K562 (cell line): ENCODE data around the gene SPI1. TPM values are rescaled to one million over a fixed set of nuclear protein-coding genes. Genes with fewer than 3 reads are reported as not detected.

ENCODE experiments used
- AFF4 ChIP-seq: sonication (generic); formaldehyde crosslinking; IDR thresholded peaks from 2 replicates; pipeline ENCODE4 v1.8.0; 2023; ENCODE audit warnings: mild to moderate bottlenecking, missing genetic modification reagents
- ARID1B ChIP-seq: fragments of 450-650 bp; IDR thresholded peaks from 2 replicates; pipeline ENCODE4 v1.6.1; 2016; ENCODE audit warnings: antibody characterized with exemption, mild to moderate bottlenecking, inconsistent platforms
- HCFC1 ChIP-seq: IDR thresholded peaks from 2 replicates; pipeline ENCODE4 v1.6.1; 2012; ENCODE audit warnings: low read depth, low read length, improper control_type of control experiment
- KDM1A ChIP-seq, 2 experiments: fragments of 450-650 bp; IDR thresholded peaks; 2 replicates each; pipeline ENCODE4 v1.6.1; 2016; ENCODE audit warnings: mild to moderate bottlenecking in 2 of 2
- L3MBTL2 ChIP-seq: fragments of 450-650 bp; IDR thresholded peaks from 2 replicates; pipeline ENCODE4 v1.6.1; 2016; ENCODE audit warnings: mild to moderate bottlenecking, moderate library complexity
- MECOM ChIP-seq: fragments of 250-450 bp; sonication (Bioruptor Pico); IDR thresholded peaks from 2 replicates; pipeline ENCODE4 v1.8.0; 2022; ENCODE audit warnings: inconsistent platforms
- TAF15 ChIP-seq: fragments of 200-400 bp; formaldehyde crosslinking; IDR thresholded peaks from 2 replicates; pipeline ENCODE4 v1.6.1; 2017; ENCODE audit warnings: mild to moderate bottlenecking, low read depth, low read length, moderate library complexity
- ZBTB26 ChIP-seq: fragments of 450-650 bp; formaldehyde crosslinking; IDR thresholded peaks from 2 replicates; pipeline ENCODE4 v1.4.0; 2022; ENCODE audit warnings: missing genetic modification characterization
- polyA plus RNA-seq, 8 experiments: library from polyadenylated mRNA; depleted of rRNA in 4 of 8; stranded (reverse) in 5 of 8; unstranded in 3 of 8; fragments of >200 nt; fragmentation: Nextera tagmentation in 2 of 8; fragmentation: Illumina TruSeq in 1 of 8; extraction: Ambion mirVana in 2 of 8; extraction: Trizol in 1 of 8; gene quantifications; 2 replicates each; pipeline versions ENCODE4 v1.2.1 to v1.2.3, GENCODE V29; 2011 to 2014; ENCODE audit warnings: inconsistent platforms in 1 of 8, missing spikeins in 1 of 8
- total RNA-seq, 7 experiments: library from RNA; depleted of rRNA in 6 of 7; stranded (reverse); fragments of >200 nt in 6 of 7; fragmentation: Illumina TruSeq in 2 of 7; extraction: Trizol in 2 of 7; gene quantifications; 2 replicates each; pipeline versions ENCODE4 v1.2.1 to v1.2.3, GENCODE V29; 2011 to 2021; ENCODE audit warnings: low replicate concordance in 1 of 7
- TF ChIP-seq, protein P1 (sequence below): IDR thresholded peaks from 2 replicates; pipeline ENCODE4 v1.6.1; 2011; ENCODE audit warnings: borderline replicate concordance, low read depth, mild to moderate bottlenecking, moderate library complexity, low read length; ENCODE audit not compliant: insufficient read depth, poor library complexity, severe bottlenecking
- TF ChIP-seq, protein P2 (sequence below), 2 experiments: fragments of 450-650 bp; formaldehyde crosslinking in 1 of 2; IDR thresholded peaks; 2 replicates each; pipeline versions ENCODE4 v1.4.0 to v1.6.1; 2014 to 2020; ENCODE audit warnings: mild to moderate bottlenecking in 2 of 2, borderline replicate concordance in 1 of 2, low read depth in 1 of 2

The SPI1 gene
- total and polyA plus RNA-seq, 9 of the 15 experiments (the other 6 are each of a cell fraction or from before 2014, with no cell fraction given), result 0.10 to 33.7 (median 10.3) TPM

GRCh38 chr11:47355283-47356128, 22.8 kb downstream of the SPI1 start (continued):
- TF ChIP-seq AFF4 (CRISPR knock-in tag) (0 out of 2 replicates have a peak, but pooled peaks have one; percentile 44), ARID1B (no peak), HCFC1 (peak; percentile 62), L3MBTL2 (0 out of 2 replicates have a peak, but pooled peaks have one; percentile 14), ZBTB26 (CRISPR knock-in tag) (peak; percentile 11; the same call in 1 of the 2 replicates), KDM1A (IDR thresholded peaks at IDR 0.05) (0 out of 4 replicates have a peak, but pooled peaks of 1 of the 2 experiments have one; percentile 22), TAF15 (no peak), MECOM (0 out of 2 replicates have a peak, but pooled peaks have one; percentile 49)
- TF ChIP-seq, protein P1, sequence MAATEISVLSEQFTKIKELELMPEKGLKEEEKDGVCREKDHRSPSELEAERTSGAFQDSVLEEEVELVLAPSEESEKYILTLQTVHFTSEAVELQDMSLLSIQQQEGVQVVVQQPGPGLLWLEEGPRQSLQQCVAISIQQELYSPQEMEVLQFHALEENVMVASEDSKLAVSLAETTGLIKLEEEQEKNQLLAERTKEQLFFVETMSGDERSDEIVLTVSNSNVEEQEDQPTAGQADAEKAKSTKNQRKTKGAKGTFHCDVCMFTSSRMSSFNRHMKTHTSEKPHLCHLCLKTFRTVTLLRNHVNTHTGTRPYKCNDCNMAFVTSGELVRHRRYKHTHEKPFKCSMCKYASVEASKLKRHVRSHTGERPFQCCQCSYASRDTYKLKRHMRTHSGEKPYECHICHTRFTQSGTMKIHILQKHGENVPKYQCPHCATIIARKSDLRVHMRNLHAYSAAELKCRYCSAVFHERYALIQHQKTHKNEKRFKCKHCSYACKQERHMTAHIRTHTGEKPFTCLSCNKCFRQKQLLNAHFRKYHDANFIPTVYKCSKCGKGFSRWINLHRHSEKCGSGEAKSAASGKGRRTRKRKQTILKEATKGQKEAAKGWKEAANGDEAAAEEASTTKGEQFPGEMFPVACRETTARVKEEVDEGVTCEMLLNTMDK, result peak; percentile 52
- TF ChIP-seq, protein P2, sequence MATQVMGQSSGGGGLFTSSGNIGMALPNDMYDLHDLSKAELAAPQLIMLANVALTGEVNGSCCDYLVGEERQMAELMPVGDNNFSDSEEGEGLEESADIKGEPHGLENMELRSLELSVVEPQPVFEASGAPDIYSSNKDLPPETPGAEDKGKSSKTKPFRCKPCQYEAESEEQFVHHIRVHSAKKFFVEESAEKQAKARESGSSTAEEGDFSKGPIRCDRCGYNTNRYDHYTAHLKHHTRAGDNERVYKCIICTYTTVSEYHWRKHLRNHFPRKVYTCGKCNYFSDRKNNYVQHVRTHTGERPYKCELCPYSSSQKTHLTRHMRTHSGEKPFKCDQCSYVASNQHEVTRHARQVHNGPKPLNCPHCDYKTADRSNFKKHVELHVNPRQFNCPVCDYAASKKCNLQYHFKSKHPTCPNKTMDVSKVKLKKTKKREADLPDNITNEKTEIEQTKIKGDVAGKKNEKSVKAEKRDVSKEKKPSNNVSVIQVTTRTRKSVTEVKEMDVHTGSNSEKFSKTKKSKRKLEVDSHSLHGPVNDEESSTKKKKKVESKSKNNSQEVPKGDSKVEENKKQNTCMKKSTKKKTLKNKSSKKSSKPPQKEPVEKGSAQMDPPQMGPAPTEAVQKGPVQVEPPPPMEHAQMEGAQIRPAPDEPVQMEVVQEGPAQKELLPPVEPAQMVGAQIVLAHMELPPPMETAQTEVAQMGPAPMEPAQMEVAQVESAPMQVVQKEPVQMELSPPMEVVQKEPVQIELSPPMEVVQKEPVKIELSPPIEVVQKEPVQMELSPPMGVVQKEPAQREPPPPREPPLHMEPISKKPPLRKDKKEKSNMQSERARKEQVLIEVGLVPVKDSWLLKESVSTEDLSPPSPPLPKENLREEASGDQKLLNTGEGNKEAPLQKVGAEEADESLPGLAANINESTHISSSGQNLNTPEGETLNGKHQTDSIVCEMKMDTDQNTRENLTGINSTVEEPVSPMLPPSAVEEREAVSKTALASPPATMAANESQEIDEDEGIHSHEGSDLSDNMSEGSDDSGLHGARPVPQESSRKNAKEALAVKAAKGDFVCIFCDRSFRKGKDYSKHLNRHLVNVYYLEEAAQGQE (IDR thresholded peaks at IDR 0.05; ENCODE audit: borderline replicate concordance), result peak; percentile 90
- TF ChIP-seq, protein P2 (CRISPR knock-in tag; IDR thresholded peaks at IDR 0.05; ENCODE audit: low read depth), result no peak
